Measurements from ENCODE around the gene TOX2.

Gene TOX2

GRCh38 chr20:44032583-44033331 is 118.1 kb downstream of the TOX2 start:
- Histone ChIP-seq H3K9me3 (ENCODE audit: control insufficient read depth, insufficient read depth, low read length) (no peaks in the 10 kb centered on the region), H3K79me2 (ENCODE audit: control insufficient read depth, low read length) (no peaks in the 10 kb centered on the region), H4K20me1 (ENCODE audit: control insufficient read depth, insufficient read depth, low read depth, low read length) (no peaks in the 10 kb centered on the region), H3K27me3 (ENCODE audit: control insufficient read depth, low read length) (no peaks in the 10 kb centered on the region), H3K27ac (ENCODE audit: low read depth, low read length) (no peak overlapping the region), H3K9me2 (replicated peaks; ENCODE audit: control insufficient read depth, low read length) (no peaks in the 10 kb centered on the region), H3K36me3 (ENCODE audit: control insufficient read depth, low read length) (no peaks in the 10 kb centered on the region), H3K4me1 (ENCODE audit: control insufficient read depth, low read length) (no peaks in the 10 kb centered on the region), H3K4me2 (ENCODE audit: low read length) (no peak overlapping the region), H3F3A (ENCODE audit: control insufficient read depth, insufficient read depth) (no peaks in the 10 kb centered on the region), H3K4me3 (ENCODE audit: low read length) (no peak overlapping the region)
- TF ChIP-seq CTCF (IDR thresholded peaks at IDR 0.05; ENCODE audit: low read depth, low read length, poor library complexity, severe bottlenecking): no peak
- no peak for TF ChIP-seq EZH2phosphoT487 (IDR thresholded peaks at IDR 0.05; ENCODE audit: borderline replicate concordance, low read length)

- Histone ChIP-seq H3F3A (ENCODE audit: control insufficient read depth, insufficient read depth) (no peaks in the 10 kb centered on the region), H3K4me1 (ENCODE audit: control insufficient read depth, low read length) (no peaks in the 10 kb centered on the region), H3K27me3 (ENCODE audit: control insufficient read depth, low read length) (no peaks in the 10 kb centered on the region), H4K20me1 (ENCODE audit: control insufficient read depth, insufficient read depth, low read depth, low read length) (no peaks in the 10 kb centered on the region), H3K79me2 (ENCODE audit: control insufficient read depth, low read length) (no peaks in the 10 kb centered on the region), H3K4me2 (ENCODE audit: low read length) (no peak overlapping the region), H3K27ac (ENCODE audit: low read depth, low read length) (no peak overlapping the region), H3K9me2 (replicated peaks; ENCODE audit: control insufficient read depth, low read length) (no peaks in the 10 kb centered on the region), H3K9me3 (ENCODE audit: control insufficient read depth, insufficient read depth, low read length) (no peaks in the 10 kb centered on the region), H3K36me3 (ENCODE audit: control insufficient read depth, low read length) (no peaks in the 10 kb centered on the region), H3K4me3 (ENCODE audit: low read length) (no peak overlapping the region)
- no peak for TF ChIP-seq CTCF (IDR thresholded peaks at IDR 0.05; ENCODE audit: low read depth, low read length, poor library complexity, severe bottlenecking)
- TF ChIP-seq EZH2phosphoT487 (IDR thresholded peaks at IDR 0.05; ENCODE audit: borderline replicate concordance, low read length): no peak
These were observed 118.7 kb downstream of the TOX2 start for GRCh38 chr20:44033344-44033743.

- no peaks in the 10 kb centered on the region for H3F3A ChIP-seq (ENCODE audit: control insufficient read depth, insufficient read depth)
- TF ChIP-seq EZH2phosphoT487 (IDR thresholded peaks at IDR 0.05; ENCODE audit: borderline replicate concordance, low read length) (no peak), CTCF (IDR thresholded peaks at IDR 0.05; ENCODE audit: low read depth, low read length, poor library complexity, severe bottlenecking) (no peak)
- no peaks in the 10 kb centered on the region for H3K4me1 ChIP-seq (ENCODE audit: control insufficient read depth, low read length)
- no peaks in the 10 kb centered on the region for H4K20me1 ChIP-seq (ENCODE audit: control insufficient read depth, insufficient read depth, low read depth, low read length)
- no peak overlapping the region for H3K4me2 ChIP-seq (ENCODE audit: low read length)
- no peaks in the 10 kb centered on the region for H3K9me2 ChIP-seq (replicated peaks; ENCODE audit: control insufficient read depth, low read length)
- H3K36me3 ChIP-seq (ENCODE audit: control insufficient read depth, low read length): no peaks in the 10 kb centered on the region
- no peak overlapping the region for H3K27ac ChIP-seq (ENCODE audit: low read depth, low read length)
- H3K4me3 ChIP-seq (ENCODE audit: low read length): no peak overlapping the region
- H3K9me3 ChIP-seq (ENCODE audit: control insufficient read depth, insufficient read depth, low read length): no peaks in the 10 kb centered on the region
- no peaks in the 10 kb centered on the region for H3K79me2 ChIP-seq (ENCODE audit: control insufficient read depth, low read length)
- no peaks in the 10 kb centered on the region for H3K27me3 ChIP-seq (ENCODE audit: control insufficient read depth, low read length)
These were observed 119.2 kb downstream of the TOX2 start for GRCh38 chr20:44033873-44034272.
